A549 treated with GW870086 at 1 μM for 4 hours (cell line): ENCODE results near the gene ABHD17C. TPM values are rescaled to one million over a fixed set of nuclear protein-coding genes. Genes with fewer than 3 reads are reported as not detected.

Experiments
- total RNA-seq: library from RNA; stranded (reverse); fragments of 200-300 nt; extraction: Qiagen RNA extraction; gene quantifications from 5 replicates; pipeline ENCODE4 v1.2.3, GENCODE V29; 2022; ENCODE audit warnings: low read depth

The ABHD17C gene
- total RNA-seq, result 29.2 to 35.8 TPM (median 34.9 TPM) in 5 replicates

GRCh38 chr15:80695099-80695910, at the start of gene ABHD17C:
TSS of gene ABHD17C (plus strand) at chr15:80695310. CDS start at chr15:80695430, 120 bp downstream.

GRCh38 chr15:80778964-80779657, 84.0 kb downstream of the ABHD17C start, which contains the start of gene CEMIP:
TSS of gene CEMIP (plus strand) at chr15:80779370. CDS start at chr15:80873880, 94,510 bp downstream.

Other genes with a start within 250 kb of the ABHD17C start
- 1.3 to 1.7 TPM (median 1.4 TPM) in 5 replicates for gene CEMIP, start 84.1 kb downstream of the ABHD17C start, total RNA-seq